ENCODE results near the gene NCOA7. TPM values are rescaled to one million over a fixed set of nuclear protein-coding genes. Genes with fewer than 3 reads are reported as not detected.

NCOA7 gene
- total RNA-seq, 1 experiment from 2014 or later = 13.8 TPM

DNA sequence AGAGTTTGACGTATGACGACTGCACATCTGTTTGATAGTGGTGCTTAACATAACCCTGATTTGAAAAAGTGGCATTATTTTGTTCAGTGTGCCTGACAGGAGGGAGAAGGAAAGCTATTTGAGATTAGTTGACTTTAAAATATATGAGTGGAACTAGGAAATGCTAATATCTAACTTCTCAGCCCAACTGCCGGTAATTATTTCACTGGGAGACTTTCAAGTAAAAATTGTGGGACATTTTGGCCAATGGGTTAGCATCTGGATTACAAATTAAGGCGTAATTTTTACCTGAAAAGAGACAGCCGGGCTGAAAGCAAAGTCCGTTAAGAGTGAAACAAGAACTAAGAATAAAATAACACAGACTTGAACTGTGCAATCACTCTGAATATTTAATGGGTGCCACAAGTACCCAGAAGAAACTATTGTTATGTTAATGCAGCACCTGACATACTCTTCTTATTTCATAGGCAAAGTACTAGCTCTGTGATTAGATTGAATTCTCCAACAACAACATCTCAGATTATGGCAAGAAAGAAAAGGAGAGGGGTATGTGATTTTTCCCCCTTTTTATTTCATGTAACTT, 39.3 kb upstream of the NCOA7 start:
- Histone ChIP-seq H3K27ac (ENCODE audit: low read depth, low read length) (no peak overlapping the region), H3K9me3 (ENCODE audit: control insufficient read depth in 1 of 2, insufficient read depth in 1 of 2, low read depth in 1 of 2, low read length in 2 of 2) (no peaks in the 10 kb centered on the region), H3K27me3 (ENCODE audit: insufficient read depth, low read length) (peaks cover 57% of the 10 kb centered on the region), H3K9ac (ENCODE audit: low read length) (no peak overlapping the region), H3K9me2 (ENCODE audit: insufficient read depth) (no peaks in the 10 kb centered on the region), H3K79me2 (ENCODE audit: insufficient read depth, low read length) (no peaks in the 10 kb centered on the region), H2AFZ (ENCODE audit: low read depth, low read length, poor library complexity, severe bottlenecking) (no peak overlapping the region), H4K20me1 (ENCODE audit: insufficient read depth) (no peaks in the 10 kb centered on the region), H3K4me2 (ENCODE audit: low read length) (no peak overlapping the region), H3K36me3 (ENCODE audit: control insufficient read depth in 1 of 2, insufficient read depth in 2 of 2, low read length in 2 of 2) (no peaks in the 10 kb centered on the region), H3K4me1 (ENCODE audit: control insufficient read depth in 1 of 2, insufficient read depth in 2 of 2, low read length in 2 of 2) (peaks cover 0 to 10% of the 10 kb centered on the region in 2 experiments; a peak in 2 of 4 replicates), H3K4me3 (replicated peaks in 1 of 2; ENCODE audit: low read depth in 1 of 2, low read length in 2 of 2) (no peak overlapping the region)
- intact Hi-C loops (cut with micrococcal nuclease) = loop anchor here (5.0 kb wide), 1 partner anchor 884 kb away; no protein-coding TSS in a partner anchor
- ATAC-seq = no peak
- DNase-seq (ENCODE audit: low read depth, low spot score) = no peak
- ChIA-PET POLR2A (no interaction called here), CTCF (interaction anchor here (0.6 to 1.5 kb wide), 5 partner anchors 10 to 441 kb away, joined by 3 to 5 read pairs (median 4); partner anchors contain the start of gene HINT3), RAD21 (ENCODE audit: low non-redundant PET in 1 of 2, low total read pairs in 2 of 2, uncharacterized antibody in 2 of 2, unreplicated experiment in 2 of 2) (no interaction called here)
- BruUV-seq (replicated peaks) = no TSS peak
- TF ChIP-seq EZH2phosphoT487 (IDR thresholded peaks at IDR 0.05; ENCODE audit: borderline replicate concordance) (no peak), EGR1 (IDR thresholded peaks at IDR 0.05; ENCODE audit: low read depth) (no peak), ZFX (IDR thresholded peaks at IDR 0.05) (no peak), EZH2 (IDR thresholded peaks at IDR 0.05) (no peak), TCF7L2 (IDR thresholded peaks at IDR 0.05; ENCODE audit: borderline replicate concordance, extremely low read depth, insufficient read depth, insufficient read length) (no peak), SRF (IDR thresholded peaks at IDR 0.05; ENCODE audit: low read depth) (no peak), POLR2AphosphoS5 (IDR thresholded peaks at IDR 0.05; ENCODE audit: low read depth, low read length) (no peak), RAD21 (IDR thresholded peaks at IDR 0.05; ENCODE audit: low read depth) (no peak), FOSL1 (IDR thresholded peaks at IDR 0.05; ENCODE audit: low read depth) (no peak), ZNF274 (IDR thresholded peaks at IDR 0.05; ENCODE audit: low read depth, low read length) (no peak), JUND (IDR thresholded peaks at IDR 0.05) (no peak), SP1 (IDR thresholded peaks at IDR 0.05; ENCODE audit: low read depth) (no peak), CEBPB (IDR thresholded peaks at IDR 0.05; ENCODE audit: low read depth) (no peak), SIN3A (IDR thresholded peaks at IDR 0.05; ENCODE audit: low read depth) (no peak)
- TF ChIP-seq, protein P1, sequence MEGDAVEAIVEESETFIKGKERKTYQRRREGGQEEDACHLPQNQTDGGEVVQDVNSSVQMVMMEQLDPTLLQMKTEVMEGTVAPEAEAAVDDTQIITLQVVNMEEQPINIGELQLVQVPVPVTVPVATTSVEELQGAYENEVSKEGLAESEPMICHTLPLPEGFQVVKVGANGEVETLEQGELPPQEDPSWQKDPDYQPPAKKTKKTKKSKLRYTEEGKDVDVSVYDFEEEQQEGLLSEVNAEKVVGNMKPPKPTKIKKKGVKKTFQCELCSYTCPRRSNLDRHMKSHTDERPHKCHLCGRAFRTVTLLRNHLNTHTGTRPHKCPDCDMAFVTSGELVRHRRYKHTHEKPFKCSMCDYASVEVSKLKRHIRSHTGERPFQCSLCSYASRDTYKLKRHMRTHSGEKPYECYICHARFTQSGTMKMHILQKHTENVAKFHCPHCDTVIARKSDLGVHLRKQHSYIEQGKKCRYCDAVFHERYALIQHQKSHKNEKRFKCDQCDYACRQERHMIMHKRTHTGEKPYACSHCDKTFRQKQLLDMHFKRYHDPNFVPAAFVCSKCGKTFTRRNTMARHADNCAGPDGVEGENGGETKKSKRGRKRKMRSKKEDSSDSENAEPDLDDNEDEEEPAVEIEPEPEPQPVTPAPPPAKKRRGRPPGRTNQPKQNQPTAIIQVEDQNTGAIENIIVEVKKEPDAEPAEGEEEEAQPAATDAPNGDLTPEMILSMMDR (IDR thresholded peaks at IDR 0.05 in 2 of 3, conservative IDR thresholded peaks at IDR 0.05 in 1 of 3; ENCODE audit: borderline replicate concordance in 1 of 3, insufficient read depth in 1 of 3, low read depth in 2 of 3, low read length in 2 of 3) = no peak
- TF ChIP-seq, protein P2, sequence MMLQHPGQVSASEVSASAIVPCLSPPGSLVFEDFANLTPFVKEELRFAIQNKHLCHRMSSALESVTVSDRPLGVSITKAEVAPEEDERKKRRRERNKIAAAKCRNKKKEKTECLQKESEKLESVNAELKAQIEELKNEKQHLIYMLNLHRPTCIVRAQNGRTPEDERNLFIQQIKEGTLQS (IDR thresholded peaks at IDR 0.05) = no peak
- TF ChIP-seq, protein P3, sequence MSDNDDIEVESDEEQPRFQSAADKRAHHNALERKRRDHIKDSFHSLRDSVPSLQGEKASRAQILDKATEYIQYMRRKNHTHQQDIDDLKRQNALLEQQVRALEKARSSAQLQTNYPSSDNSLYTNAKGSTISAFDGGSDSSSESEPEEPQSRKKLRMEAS (IDR thresholded peaks at IDR 0.05) = no peak
- TF ChIP-seq, protein P4, sequence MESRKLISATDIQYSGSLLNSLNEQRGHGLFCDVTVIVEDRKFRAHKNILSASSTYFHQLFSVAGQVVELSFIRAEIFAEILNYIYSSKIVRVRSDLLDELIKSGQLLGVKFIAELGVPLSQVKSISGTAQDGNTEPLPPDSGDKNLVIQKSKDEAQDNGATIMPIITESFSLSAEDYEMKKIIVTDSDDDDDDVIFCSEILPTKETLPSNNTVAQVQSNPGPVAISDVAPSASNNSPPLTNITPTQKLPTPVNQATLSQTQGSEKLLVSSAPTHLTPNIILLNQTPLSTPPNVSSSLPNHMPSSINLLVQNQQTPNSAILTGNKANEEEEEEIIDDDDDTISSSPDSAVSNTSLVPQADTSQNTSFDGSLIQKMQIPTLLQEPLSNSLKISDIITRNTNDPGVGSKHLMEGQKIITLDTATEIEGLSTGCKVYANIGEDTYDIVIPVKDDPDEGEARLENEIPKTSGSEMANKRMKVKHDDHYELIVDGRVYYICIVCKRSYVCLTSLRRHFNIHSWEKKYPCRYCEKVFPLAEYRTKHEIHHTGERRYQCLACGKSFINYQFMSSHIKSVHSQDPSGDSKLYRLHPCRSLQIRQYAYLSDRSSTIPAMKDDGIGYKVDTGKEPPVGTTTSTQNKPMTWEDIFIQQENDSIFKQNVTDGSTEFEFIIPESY (IDR thresholded peaks at IDR 0.05; ENCODE audit: extremely low read depth, insufficient replicate concordance, low read length) = no peak
- TF ChIP-seq, protein P5, sequence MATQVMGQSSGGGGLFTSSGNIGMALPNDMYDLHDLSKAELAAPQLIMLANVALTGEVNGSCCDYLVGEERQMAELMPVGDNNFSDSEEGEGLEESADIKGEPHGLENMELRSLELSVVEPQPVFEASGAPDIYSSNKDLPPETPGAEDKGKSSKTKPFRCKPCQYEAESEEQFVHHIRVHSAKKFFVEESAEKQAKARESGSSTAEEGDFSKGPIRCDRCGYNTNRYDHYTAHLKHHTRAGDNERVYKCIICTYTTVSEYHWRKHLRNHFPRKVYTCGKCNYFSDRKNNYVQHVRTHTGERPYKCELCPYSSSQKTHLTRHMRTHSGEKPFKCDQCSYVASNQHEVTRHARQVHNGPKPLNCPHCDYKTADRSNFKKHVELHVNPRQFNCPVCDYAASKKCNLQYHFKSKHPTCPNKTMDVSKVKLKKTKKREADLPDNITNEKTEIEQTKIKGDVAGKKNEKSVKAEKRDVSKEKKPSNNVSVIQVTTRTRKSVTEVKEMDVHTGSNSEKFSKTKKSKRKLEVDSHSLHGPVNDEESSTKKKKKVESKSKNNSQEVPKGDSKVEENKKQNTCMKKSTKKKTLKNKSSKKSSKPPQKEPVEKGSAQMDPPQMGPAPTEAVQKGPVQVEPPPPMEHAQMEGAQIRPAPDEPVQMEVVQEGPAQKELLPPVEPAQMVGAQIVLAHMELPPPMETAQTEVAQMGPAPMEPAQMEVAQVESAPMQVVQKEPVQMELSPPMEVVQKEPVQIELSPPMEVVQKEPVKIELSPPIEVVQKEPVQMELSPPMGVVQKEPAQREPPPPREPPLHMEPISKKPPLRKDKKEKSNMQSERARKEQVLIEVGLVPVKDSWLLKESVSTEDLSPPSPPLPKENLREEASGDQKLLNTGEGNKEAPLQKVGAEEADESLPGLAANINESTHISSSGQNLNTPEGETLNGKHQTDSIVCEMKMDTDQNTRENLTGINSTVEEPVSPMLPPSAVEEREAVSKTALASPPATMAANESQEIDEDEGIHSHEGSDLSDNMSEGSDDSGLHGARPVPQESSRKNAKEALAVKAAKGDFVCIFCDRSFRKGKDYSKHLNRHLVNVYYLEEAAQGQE (IDR thresholded peaks at IDR 0.05; ENCODE audit: low read depth) = no peak
